ENCODE results near the gene RNASEH2B. TPM values are rescaled to one million over a fixed set of nuclear protein-coding genes. Genes with fewer than 3 reads are reported as not detected.

Gene RNASEH2B
- total RNA-seq, 1 donor from 2014 or later = 37.2 TPM

GRCh38 chr13:50898338-50898737 is 11.3 kb upstream of the RNASEH2B start:
- DNase-seq (ENCODE audit: low spot score) = no peak
- intact Hi-C loops (cut with DNase I) = no loop called here

GRCh38 chr13:50901701-50902100 is 7.9 kb upstream of the RNASEH2B start:
- intact Hi-C loops (cut with DNase I) = no loop called here

GRCh38 chr13:50905256-50905655 is 4.3 kb upstream of the RNASEH2B start:
- intact Hi-C loops (cut with DNase I) = loop anchor here (5.0 kb wide), 1 partner anchor 378 kb away; no protein-coding TSS in a partner anchor
- DNase-seq (ENCODE audit: low spot score) = no peak

More at GRCh38 chr13:50901701-50902100, 7.9 kb upstream of the RNASEH2B start:
- no peak for DNase-seq (ENCODE audit: low spot score)

- no peak for DNase-seq (ENCODE audit: low spot score)
- intact Hi-C loops (cut with DNase I) = loop anchor here (5.0 kb wide), 1 partner anchor 380 kb away; no protein-coding TSS in a partner anchor
Observed at GRCh38 chr13:50907781-50908180, 1.8 kb upstream of the RNASEH2B start.

GRCh38 chr13:50908371-50908770 is 1.2 kb upstream of the RNASEH2B start:
- intact Hi-C loops (cut with DNase I) = loop anchor here (5.0 kb wide), 1 partner anchor 381 kb away; no protein-coding TSS in a partner anchor
- DNase-seq (ENCODE audit: low spot score) = no peak

- no peak for DNase-seq (ENCODE audit: low spot score)
- intact Hi-C loops (cut with DNase I) = loop anchor here (5.0 kb wide), 4 partner anchors 108 to 933 kb away; no protein-coding TSS in a partner anchor
Observed at GRCh38 chr13:50910485-50910805, 854 bp downstream of the RNASEH2B start.

GRCh38 chr13:50911081-50911631 is 1.6 kb downstream of the RNASEH2B start:
- intact Hi-C loops (cut with DNase I) = loop anchor here (5.0 kb wide), 4 partner anchors 109 to 934 kb away; no protein-coding TSS in a partner anchor
- no peak for DNase-seq (ENCODE audit: low spot score)

- intact Hi-C loops (cut with DNase I) = loop anchor here (2.0 to 5.0 kb wide), 5 partner anchors 110 to 935 kb away; partner anchors contain the start of gene TRIM13
Observed at GRCh38 chr13:50911937-50912795, 2.6 kb downstream of the RNASEH2B start.

GRCh38 chr13:50912851-50913250 is 3.3 kb downstream of the RNASEH2B start:
- intact Hi-C loops (cut with DNase I) = loop anchor here (2.0 to 5.0 kb wide), 5 partner anchors 111 to 936 kb away; partner anchors contain the start of gene TRIM13
- DNase-seq (ENCODE audit: low spot score) = no peak

More at GRCh38 chr13:50911937-50912795, 2.6 kb downstream of the RNASEH2B start:
- peak; percentile 92 for DNase-seq (ENCODE audit: low spot score)

GRCh38 chr13:50914176-50914700 is 4.6 kb downstream of the RNASEH2B start:
- intact Hi-C loops (cut with DNase I) = loop anchor here (5.0 kb wide), 4 partner anchors 112 to 937 kb away; no protein-coding TSS in a partner anchor
- no peak for DNase-seq (ENCODE audit: low spot score)

GRCh38 chr13:50914848-50915247 is 5.3 kb downstream of the RNASEH2B start:
- DNase-seq (ENCODE audit: low spot score) = no peak
- intact Hi-C loops (cut with DNase I) = loop anchor here (5.0 kb wide), 4 partner anchors 113 to 938 kb away; no protein-coding TSS in a partner anchor

- DNase-seq (ENCODE audit: low spot score) = no peak
- intact Hi-C loops (cut with DNase I) = no loop called here
Observed at GRCh38 chr13:50915565-50915964, 6.0 kb downstream of the RNASEH2B start.

- intact Hi-C loops (cut with DNase I) = no loop called here
- DNase-seq (ENCODE audit: low spot score) = no peak
Observed at GRCh38 chr13:50916701-50917184, 7.2 kb downstream of the RNASEH2B start.

GRCh38 chr13:50917572-50917971 is 8.0 kb downstream of the RNASEH2B start:
- no peak for DNase-seq (ENCODE audit: low spot score)
- intact Hi-C loops (cut with DNase I) = no loop called here

- intact Hi-C loops (cut with DNase I) = no loop called here
- no peak for DNase-seq (ENCODE audit: low spot score)
Observed at GRCh38 chr13:50918567-50918966, 9.0 kb downstream of the RNASEH2B start.

- no peak for DNase-seq (ENCODE audit: low spot score)
- intact Hi-C loops (cut with DNase I) = no loop called here
Observed at GRCh38 chr13:50919277-50919676, 9.7 kb downstream of the RNASEH2B start.

GRCh38 chr13:50921706-50922105 is 12.1 kb downstream of the RNASEH2B start:
- DNase-seq (ENCODE audit: low spot score) = no peak
- intact Hi-C loops (cut with DNase I) = no loop called here

GRCh38 chr13:50923272-50923671 is 13.7 kb downstream of the RNASEH2B start:
- no peak for DNase-seq (ENCODE audit: low spot score)
- intact Hi-C loops (cut with DNase I) = no loop called here

- no peak for DNase-seq (ENCODE audit: low spot score)
- intact Hi-C loops (cut with DNase I) = no loop called here
Observed at GRCh38 chr13:50924025-50924424, 14.4 kb downstream of the RNASEH2B start.

- DNase-seq (ENCODE audit: low spot score) = no peak
- intact Hi-C loops (cut with DNase I) = no loop called here
Observed at GRCh38 chr13:50927701-50928100, 18.1 kb downstream of the RNASEH2B start.

Data from cardiac septum (tissue), 1 donor.